Left lung (tissue), 10 donors: ENCODE results near the gene EGLN2. TPM values are rescaled to one million over a fixed set of nuclear protein-coding genes. Genes with fewer than 3 reads are reported as not detected.
"Not testable (repeated sequence)": the region's sequence is repeated elsewhere in the genome, so short reads cannot be mapped to it uniquely, and the experiment has no call there.

Source experiments
- ATAC-seq: fragments of 200-7000 bp; cut with Tn5 transposase; one replicate; pipeline ENCODE4 v1.9.1; 2020; ENCODE audit warnings: moderate library complexity
- DNase-seq, 4 donors: peaks; one replicate each; pipeline ENCODE4 v3.0.0-alpha.2; 2013 to 2020
- H3K27ac ChIP-seq, 2 donors: fragments of 200-600 bp; sonication (generic) in 1 of 2; one replicate each; pipeline versions ENCODE4 v1.5.0 to v1.8.0; 2020 to 2021
- H3K27me3 ChIP-seq, 2 donors: fragments of 200-600 bp; sonication (generic) in 1 of 2; one replicate each; pipeline versions ENCODE4 v1.5.0 to v1.8.0; 2020 to 2021
- H3K36me3 ChIP-seq, 2 donors: fragments of 200-600 bp; sonication (generic) in 1 of 2; one replicate each; pipeline versions ENCODE4 v1.5.0 to v1.8.0; 2020 to 2021
- H3K4me1 ChIP-seq, 2 donors: fragments of 200-600 bp; one replicate each; pipeline ENCODE4 v1.8.0; 2021
- H3K4me3 ChIP-seq, 2 donors: fragments of 200-600 bp; sonication (generic) in 1 of 2; one replicate each; pipeline versions ENCODE4 v1.5.0 to v1.8.0; 2020 to 2021; ENCODE audit warnings: mild to moderate bottlenecking in 1 of 2
- H3K9me3 ChIP-seq, 2 donors: fragments of 200-600 bp; sonication (generic) in 1 of 2; one replicate each; pipeline versions ENCODE4 v1.5.0 to v1.8.0; 2020 to 2021
- CTCF ChIP-seq, 2 donors: fragments of 200-600 bp; sonication (generic) in 1 of 2; IDR thresholded peaks; one replicate each; pipeline versions ENCODE4 v1.5.0 to v1.8.0; 2021; ENCODE audit warnings: antibody characterized with exemption in 2 of 2
- intact Hi-C, 2 donors: fragments of 100-400 bp; cut with DNase I; formaldehyde crosslinking; loops; one replicate each; pipeline versions ENCODE4 v1.11.2 to v1.14.2; 2022
- polyA plus RNA-seq, 6 donors: library from polyadenylated mRNA; unstranded; fragments of 120-200 nt; gene quantifications; one replicate each; pipeline ENCODE4 v1.2.1, GENCODE V29; 2013; ENCODE audit not compliant: insufficient read length in 6 of 6
- total RNA-seq, 2 donors: library from RNA; stranded (reverse); fragmentation: NEBNext Ultra II Directional; extraction: Animal tissue kit (Norgen Biotek cat#: 25700); gene quantifications; one replicate each; pipeline ENCODE4 v1.2.1, GENCODE V29; 2021
- donor health status: DM: no; HTN: yes; CAD: no.
- donor health status: DM: no; HTN: no; CAD: no.

EGLN2 gene
- total and polyA plus RNA-seq, 8 donors: 57.0 to 150 (median 75.9) TPM

- Histone ChIP-seq H3K27ac (peak overlapping the region in 1 of 2 donors; percentile 82), H3K27me3 (no peaks in the 10 kb centered on the region)
- intact Hi-C loops: no loop called here
These were observed 23.2 kb downstream of the EGLN2 start for GRCh38 chr19:40822161-40822560.

GRCh38 chr19:40822704-40823553 is 23.9 kb downstream of the EGLN2 start:
- DNase-seq: peak in 1 of 4 donors; percentile 50
- H3K36me3 ChIP-seq, ATAC-seq, H3K4me3 ChIP-seq, H3K27me3 ChIP-seq, intact Hi-C loops, H3K9me3 ChIP-seq: not testable (repeated sequence)
- Histone ChIP-seq H3K4me1 (peaks cover 6 to 57% of the 10 kb centered on the region in 2 donors), H3K27ac (peak overlapping the region; percentile 7 to 82)

More at GRCh38 chr19:40822161-40822560, 23.2 kb downstream of the EGLN2 start:
- DNase-seq (peak in 1 of 4 donors; percentile 60), ATAC-seq (no peak)
- Histone ChIP-seq H3K4me1 (peaks cover 6 to 57% of the 10 kb centered on the region in 2 donors), H3K4me3 (no peak overlapping the region), H3K9me3 (no peaks in the 10 kb centered on the region), H3K36me3 (peaks cover 0 to under 1% of the 10 kb centered on the region in 2 donors)
- TF ChIP-seq CTCF (IDR thresholded peaks at IDR 0.05): no peak

- H3K4me3 ChIP-seq, H3K36me3 ChIP-seq, ATAC-seq, H3K27me3 ChIP-seq, intact Hi-C loops, H3K27ac ChIP-seq, H3K9me3 ChIP-seq: not testable (repeated sequence)
- H3K4me1 ChIP-seq: peaks cover 3 to 40% of the 10 kb centered on the region in 2 donors
- DNase-seq: peak in 1 of 4 donors; percentile 67
These were observed 25.9 kb downstream of the EGLN2 start for GRCh38 chr19:40824916-40825315.

GRCh38 chr19:40825460-40826095 is 26.6 kb downstream of the EGLN2 start:
- H3K4me3 ChIP-seq, H3K36me3 ChIP-seq, H3K27me3 ChIP-seq, intact Hi-C loops, ATAC-seq, H3K27ac ChIP-seq, H3K9me3 ChIP-seq: not testable (repeated sequence)
- DNase-seq: peak in 1 of 4 donors; percentile 20
- peaks cover 3 to 36% of the 10 kb centered on the region in 2 donors for H3K4me1 ChIP-seq

GRCh38 chr19:40826312-40826698 is 27.3 kb downstream of the EGLN2 start:
- H3K9me3 ChIP-seq, DNase-seq, intact Hi-C loops, ATAC-seq, H3K4me3 ChIP-seq, H3K27me3 ChIP-seq, H3K27ac ChIP-seq, H3K36me3 ChIP-seq: not testable (repeated sequence)
- peaks cover 5 to 36% of the 10 kb centered on the region in 2 donors for H3K4me1 ChIP-seq

- H3K9me3 ChIP-seq, H3K27me3 ChIP-seq, H3K36me3 ChIP-seq, H3K27ac ChIP-seq, H3K4me3 ChIP-seq, ATAC-seq, intact Hi-C loops: not testable (repeated sequence)
- peaks cover 9 to 41% of the 10 kb centered on the region in 2 donors for H3K4me1 ChIP-seq
- peak in 1 of 4 donors; percentile 39 for DNase-seq
These were observed 27.9 kb downstream of the EGLN2 start for GRCh38 chr19:40826699-40827385.

GRCh38 chr19:40827386-40828247 is 28.6 kb downstream of the EGLN2 start:
- Histone ChIP-seq H3K4me1 (peaks cover 7 to 37% of the 10 kb centered on the region in 2 donors), H3K9me3 (no peaks in the 10 kb centered on the region), H3K4me3 (no peak overlapping the region), H3K27me3 (no peaks in the 10 kb centered on the region), H3K36me3 (peaks cover 0 to 4% of the 10 kb centered on the region in 2 donors), H3K27ac (no peak overlapping the region)
- peak in 1 of 4 donors; percentile 30 for DNase-seq
- ATAC-seq: no peak
- intact Hi-C loops: no loop called here
- TF ChIP-seq CTCF (IDR thresholded peaks at IDR 0.05): no peak
